Colonic mucosa (tissue), 4 donors: ENCODE data around the gene NOP10. TPM values are rescaled to one million over a fixed set of nuclear protein-coding genes. Genes with fewer than 3 reads are reported as not detected.
"Not testable (repeated sequence)": the region's sequence is repeated elsewhere in the genome, so short reads cannot be mapped to it uniquely, and the experiment has no call there.

Experiments
- DNase-seq: peaks from one replicate; pipeline ENCODE4 v3.0.0-alpha.2; 2020
- H3K27ac ChIP-seq: fragments of 200-600 bp; one replicate; pipeline ENCODE4 v1.8.0; 2021
- H3K27me3 ChIP-seq: fragments of 200-600 bp; one replicate; pipeline ENCODE4 v1.8.0; 2021
- H3K36me3 ChIP-seq: fragments of 200-600 bp; one replicate; pipeline ENCODE4 v1.8.0; 2021
- H3K4me1 ChIP-seq: fragments of 200-600 bp; one replicate; pipeline ENCODE4 v1.8.0; 2021; ENCODE audit warnings: mild to moderate bottlenecking
- H3K4me3 ChIP-seq: fragments of 200-600 bp; one replicate; pipeline ENCODE4 v1.8.0; 2021
- H3K9ac ChIP-seq, 2 donors: one replicate each; pipeline ENCODE4 v1.7.0; 2013; ENCODE audit warnings: control low read depth in 2 of 2, low read depth in 2 of 2, low read length in 2 of 2
- H3K9me3 ChIP-seq: fragments of 200-600 bp; one replicate; pipeline ENCODE4 v1.8.0; 2021
- CTCF ChIP-seq: fragments of 200-600 bp; IDR thresholded peaks from one replicate; pipeline ENCODE4 v1.8.0; 2022; ENCODE audit warnings: antibody characterized with exemption, mild to moderate bottlenecking
- intact Hi-C: fragments of 100-400 bp; cut with DNase I; formaldehyde crosslinking; loops from one replicate; pipeline ENCODE4 v1.14.1; 2022
- total RNA-seq, 2 donors: library from RNA; stranded (reverse); fragmentation: NEBNext Ultra II Directional in 1 of 2; extraction: Animal tissue kit (Norgen Biotek cat#: 25700) in 1 of 2; gene quantifications; one replicate each; pipeline ENCODE4 v1.2.1, GENCODE V29; 2021
- donor health status: healthy.
- donor health status: DM: no; HTN: no; CAD: no.
- donor health status: DM: no; HTN: no; CAD: no.

NOP10 gene
- total RNA-seq, 2 donors from 2014 or later: 143 to 184 TPM

GRCh38 chr15:34347951-34348638, 5.2 kb upstream of the NOP10 start:
- Histone ChIP-seq H3K27ac (no peak overlapping the region), H3K9me3 (no peaks in the 10 kb centered on the region)
- no peak for TF ChIP-seq CTCF

DNA sequence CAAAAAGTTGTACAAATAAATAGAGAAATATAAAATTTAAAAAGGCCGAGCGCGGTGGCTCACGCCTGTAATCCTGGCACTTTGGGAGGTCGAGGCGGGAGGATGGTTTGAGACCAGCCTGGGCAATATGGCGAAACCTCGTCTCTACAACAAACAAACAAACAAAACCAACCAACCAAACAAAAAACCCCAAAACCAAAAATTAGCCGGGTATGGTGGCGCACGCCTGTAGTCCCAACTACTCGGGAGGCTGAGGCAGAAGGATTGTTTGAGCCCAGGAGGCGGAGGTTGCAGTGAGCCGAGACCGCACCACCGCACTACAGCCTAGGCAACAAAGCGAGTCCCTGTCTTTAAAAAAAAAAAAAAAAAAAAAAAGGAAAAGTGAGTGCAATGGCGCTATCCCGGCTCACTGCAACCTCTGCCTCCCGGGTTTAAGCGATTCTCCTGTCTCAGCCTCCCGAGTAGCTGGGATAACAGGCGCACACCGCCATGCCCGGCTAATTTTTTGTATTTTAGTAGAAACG, 661 bp downstream of the NOP10 start:
- H3K27me3 ChIP-seq, DNase-seq, H3K9me3 ChIP-seq, H3K4me1 ChIP-seq, H3K36me3 ChIP-seq: not testable (repeated sequence)
- H3K27ac ChIP-seq: peak overlapping the region; percentile 90
- H3K4me3 ChIP-seq: peak overlapping the region; percentile 65
- intact Hi-C loops: loop anchor here (2.0 to 10.0 kb wide), 2 partner anchors 25 to 117 kb away; partner anchors contain the start of genes EMC4 and LPCAT4
- peak overlapping the region; percentile 48 to 83 for H3K9ac ChIP-seq

More at GRCh38 chr15:34347951-34348638, 5.2 kb upstream of the NOP10 start:
- DNase-seq: no peak
- H3K4me3 ChIP-seq: no peak overlapping the region
- intact Hi-C loops: loop anchor here (10.0 kb wide), 1 partner anchor 123 kb away; the partner anchor contains the start of gene EMC4
- H3K27me3 ChIP-seq: no peaks in the 10 kb centered on the region
- no peak overlapping the region for H3K9ac ChIP-seq
- no peaks in the 10 kb centered on the region for H3K36me3 ChIP-seq
- H3K4me1 ChIP-seq: no peaks in the 10 kb centered on the region

DNA sequence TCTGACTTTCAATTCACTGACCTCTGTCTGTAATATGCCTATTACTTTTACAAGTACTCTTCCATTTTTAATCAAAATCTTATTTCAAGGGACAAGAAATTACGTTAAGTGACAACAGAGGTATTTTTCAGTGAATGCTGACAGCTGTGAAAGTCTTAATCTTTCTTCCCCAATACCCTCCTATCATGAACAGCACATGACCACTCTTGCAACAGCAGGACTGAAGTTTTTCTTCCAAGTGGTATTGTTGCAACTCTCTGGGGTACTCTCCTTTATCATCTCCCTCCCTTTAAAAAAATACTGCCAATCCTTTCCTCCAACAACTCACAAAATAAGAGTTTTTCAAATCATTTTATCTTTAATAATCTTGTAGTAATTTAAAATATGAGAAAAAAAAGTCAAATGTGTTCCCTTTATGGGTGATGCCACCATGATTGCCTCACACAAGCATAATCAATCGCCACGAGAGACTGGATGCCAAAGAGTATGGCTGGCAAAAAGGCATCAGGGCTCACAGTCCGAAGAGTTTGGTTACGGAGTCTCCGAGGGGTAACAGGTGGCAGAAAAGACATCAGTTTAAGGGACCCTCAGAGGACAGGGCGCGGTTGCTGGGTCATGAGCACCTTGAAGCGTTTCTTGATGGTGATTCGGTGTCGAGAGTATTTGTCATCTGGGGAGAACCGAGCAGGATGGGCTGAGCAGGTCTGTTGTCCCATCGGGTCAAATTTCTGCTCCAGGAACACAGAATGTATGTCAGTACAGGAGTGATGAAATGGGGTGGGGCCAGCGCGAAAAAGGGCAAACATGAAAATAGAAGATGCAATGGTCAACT, 1.3 kb downstream of the NOP10 start:
- no peak for TF ChIP-seq CTCF
- Histone ChIP-seq H3K4me3 (peak overlapping the region; percentile 65), H3K9me3 (no peaks in the 10 kb centered on the region), H3K27ac (no peak overlapping the region), H3K36me3 (no peaks in the 10 kb centered on the region), H3K27me3 (no peaks in the 10 kb centered on the region), H3K4me1 (no peaks in the 10 kb centered on the region), H3K9ac (no peak overlapping the region)
- intact Hi-C loops: loop anchor here (2.0 to 10.0 kb wide), 2 partner anchors 25 to 117 kb away; partner anchors contain the start of genes EMC4 and LPCAT4
- no peak for DNase-seq

DNA sequence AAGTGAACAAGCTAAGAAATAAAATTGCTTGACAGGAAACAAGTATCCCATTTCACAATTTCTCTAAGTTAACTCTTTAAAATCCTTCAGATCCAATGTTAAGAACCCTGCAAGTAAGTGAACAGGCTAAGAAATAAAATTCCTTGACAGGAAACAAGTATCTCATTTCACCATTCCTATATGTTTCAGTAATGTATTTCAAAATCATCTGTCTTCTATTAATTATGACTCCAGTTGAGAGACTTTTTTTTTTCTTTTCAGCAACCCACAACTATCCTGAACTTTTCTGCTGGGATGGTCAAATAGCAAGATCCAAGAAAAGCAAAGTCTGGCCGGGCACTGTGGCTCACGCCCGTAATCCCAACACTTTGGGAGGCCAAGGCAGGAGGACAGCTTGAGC, 3.0 kb downstream of the NOP10 start:
- intact Hi-C loops: loop anchor here (10.0 kb wide), 1 partner anchor 115 kb away; the partner anchor contains the start of gene EMC4
- no peak overlapping the region for H3K9ac ChIP-seq
- H3K4me1 ChIP-seq: no peaks in the 10 kb centered on the region

GRCh38 chr15:34338347-34338746, 4.6 kb downstream of the NOP10 start:
- H3K27ac ChIP-seq: peak overlapping the region; percentile 86
- no peaks in the 10 kb centered on the region for H3K9me3 ChIP-seq
- no peaks in the 10 kb centered on the region for H3K27me3 ChIP-seq
- H3K9ac ChIP-seq: peak overlapping the region in 1 of 2 donors; percentile 93
- no peak for DNase-seq
- H3K36me3 ChIP-seq: no peaks in the 10 kb centered on the region
- peak overlapping the region; percentile 87 for H3K4me3 ChIP-seq
- intact Hi-C loops: no loop called here
- no peak for TF ChIP-seq CTCF
- no peaks in the 10 kb centered on the region for H3K4me1 ChIP-seq

More for the DNA sequence above, 3.0 kb downstream of the NOP10 start:
- TF ChIP-seq CTCF: no peak
- no peak overlapping the region for H3K4me3 ChIP-seq
- no peak overlapping the region for H3K27ac ChIP-seq
- DNase-seq: no peak
- no peaks in the 10 kb centered on the region for H3K27me3 ChIP-seq
- no peaks in the 10 kb centered on the region for H3K36me3 ChIP-seq
- H3K9me3 ChIP-seq: no peaks in the 10 kb centered on the region
